ENCODE measurements around the gene SPHKAP. TPM values are rescaled to one million over a fixed set of nuclear protein-coding genes. Genes with fewer than 3 reads are reported as not detected.
"Not testable (repeated sequence)": the region's sequence is repeated elsewhere in the genome, so short reads cannot be mapped to it uniquely, and the experiment has no call there.

Gene SPHKAP
- total RNA-seq, 1 donor from 2014 or later, result not detected

- no peak for DNase-seq
Observed at GRCh38 chr2:228023619-228024018, 157.9 kb downstream of the SPHKAP start.

- DNase-seq, result no peak
Observed at GRCh38 chr2:228018311-228018710, 163.2 kb downstream of the SPHKAP start.

DNA sequence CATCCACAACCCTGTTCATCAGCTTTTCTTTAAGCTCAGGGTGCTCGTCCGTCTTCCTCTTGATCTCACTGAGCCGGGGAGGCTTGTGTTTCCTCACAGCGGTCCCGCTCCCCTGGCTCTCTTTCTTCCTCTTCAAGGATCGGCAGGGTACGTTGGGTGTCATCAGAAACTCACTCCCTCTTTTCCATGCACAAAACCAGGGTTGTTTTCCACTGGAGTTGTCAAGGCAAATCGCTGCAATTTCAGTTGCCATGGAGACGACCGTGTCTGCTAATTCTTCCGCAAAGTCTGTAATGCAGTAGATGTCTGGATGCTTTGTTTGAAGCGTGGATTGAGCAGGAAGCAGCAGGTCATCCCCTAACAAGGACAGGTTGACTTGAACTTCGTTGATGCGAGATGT is 163.7 kb downstream of the SPHKAP start:
- DNase-seq, result no peak

DNA sequence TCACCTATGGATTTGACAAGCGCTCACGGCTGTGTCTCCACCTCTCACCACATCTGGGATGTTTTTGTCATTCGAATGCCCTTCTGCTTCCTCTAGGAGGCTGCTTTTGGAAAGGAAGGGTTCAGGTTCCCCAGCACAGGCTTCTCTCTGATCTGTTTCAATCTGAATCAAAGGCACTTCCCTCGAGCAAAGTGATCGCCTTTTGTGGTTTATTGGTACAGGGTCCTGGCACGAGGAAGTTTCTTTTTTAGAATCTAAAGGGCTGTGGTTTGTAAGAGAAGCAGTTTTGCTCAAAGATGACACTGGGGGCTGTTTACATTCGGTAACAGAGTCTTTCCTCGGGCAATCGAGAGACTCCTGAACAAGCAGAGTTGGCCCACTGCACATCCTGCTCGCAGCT is 165.1 kb downstream of the SPHKAP start:
- DNase-seq, result no peak

DNA sequence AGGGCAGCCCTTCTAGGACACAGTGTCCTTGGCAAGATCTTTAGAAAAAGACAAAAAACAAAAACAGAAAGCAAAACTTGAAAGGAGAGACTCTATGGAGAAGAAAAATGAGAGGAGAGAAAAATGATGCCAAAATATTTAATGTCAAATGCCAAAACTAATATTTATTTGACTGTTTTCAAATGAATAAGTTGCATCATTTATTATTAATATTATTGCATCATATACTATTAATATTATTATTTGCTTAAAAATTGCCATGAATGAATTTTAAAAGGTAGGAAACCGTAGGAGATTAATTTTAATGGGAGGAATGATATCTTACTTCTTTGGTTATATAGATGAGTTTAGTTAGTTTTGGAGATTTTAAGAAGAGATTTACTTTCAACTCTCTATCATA is 165.7 kb downstream of the SPHKAP start:
- no peak for DNase-seq

GRCh38 chr2:227996366-227996765 is 185.1 kb downstream of the SPHKAP start:
- DNase-seq, result no peak

DNA sequence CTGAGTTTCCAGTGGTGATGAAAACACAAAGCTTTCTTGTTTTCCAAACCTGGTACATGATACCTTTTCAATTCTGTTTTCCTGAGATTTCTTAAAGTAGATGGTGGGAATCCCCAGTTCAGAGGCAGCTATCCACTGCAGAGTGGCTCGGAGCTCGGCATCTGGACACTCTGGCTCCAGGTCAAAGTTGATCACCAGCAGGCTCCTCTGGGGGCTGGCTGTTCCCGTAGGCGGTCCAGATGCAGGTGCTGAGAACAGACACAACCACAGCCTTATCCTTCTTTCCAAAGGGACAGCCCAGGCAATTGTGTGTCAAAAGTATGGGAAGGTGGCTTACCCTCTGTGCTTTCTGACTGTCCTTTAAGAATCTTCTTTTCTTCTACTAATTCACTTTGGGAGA is 190.6 kb downstream of the SPHKAP start:
- DNase-seq, result no peak

GRCh38 chr2:227973241-227973640 is 208.2 kb downstream of the SPHKAP start:
- no peak for DNase-seq

DNA sequence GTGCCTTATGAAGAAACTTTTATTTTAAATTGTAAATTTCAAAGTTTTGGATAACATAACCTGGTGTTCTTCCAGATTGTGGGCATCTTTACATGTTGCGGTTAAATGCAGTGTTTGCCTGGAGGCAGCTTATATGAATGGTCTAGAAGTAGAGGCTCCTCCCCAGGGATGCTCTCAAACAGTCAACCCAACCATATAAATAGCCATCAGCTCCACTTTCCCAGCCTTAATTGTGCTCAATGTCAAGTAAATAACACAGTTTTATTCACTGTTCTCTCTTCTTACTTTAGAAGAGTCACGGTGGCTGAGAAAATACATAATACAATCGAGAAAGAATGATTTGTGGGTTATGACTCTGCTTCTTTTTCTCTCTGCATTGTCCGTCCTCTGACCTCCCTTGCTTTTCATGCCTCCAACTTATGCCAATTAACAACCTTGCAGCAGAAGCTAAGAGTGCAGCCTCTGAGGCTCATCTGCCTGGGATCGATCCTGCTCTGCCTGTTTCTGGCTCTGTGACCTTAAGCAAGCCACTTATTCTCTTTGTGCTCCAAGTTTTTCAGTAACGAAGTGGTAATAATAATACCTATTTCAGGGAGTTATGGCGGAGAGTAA is 209.8 kb downstream of the SPHKAP start:
- no peak for DNase-seq

- no peak for DNase-seq
Observed at GRCh38 chr2:227960317-227960716, 221.2 kb downstream of the SPHKAP start.

GRCh38 chr2:227942965-227943364 is 238.5 kb downstream of the SPHKAP start:
- DNase-seq, result no peak

DNA sequence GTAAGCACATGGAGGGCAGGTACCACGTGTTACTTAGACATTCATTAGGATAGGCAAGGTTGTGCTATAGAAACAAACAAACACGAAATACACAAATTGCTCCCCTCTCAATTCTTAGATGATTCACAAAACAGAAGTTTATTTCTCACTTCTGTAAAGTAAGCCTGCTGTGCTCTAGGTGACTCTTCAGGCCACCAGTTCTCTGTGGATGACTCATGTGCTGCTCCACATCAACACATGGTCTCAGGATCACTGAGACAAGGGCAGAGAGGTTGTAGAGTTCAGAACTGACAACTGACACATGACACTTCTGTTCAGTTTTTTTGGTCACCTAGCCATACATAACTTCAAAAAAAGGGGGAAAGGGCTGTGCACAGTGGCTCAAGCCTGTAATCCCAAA is 239.5 kb downstream of the SPHKAP start:
- DNase-seq, result no peak

GRCh38 chr2:227939271-227940027 is 242.0 kb downstream of the SPHKAP start:
- peak; percentile 56 for DNase-seq

- not testable (repeated sequence) for DNase-seq
Observed at GRCh38 chr2:227936249-227936648, 245.2 kb downstream of the SPHKAP start.

DNA sequence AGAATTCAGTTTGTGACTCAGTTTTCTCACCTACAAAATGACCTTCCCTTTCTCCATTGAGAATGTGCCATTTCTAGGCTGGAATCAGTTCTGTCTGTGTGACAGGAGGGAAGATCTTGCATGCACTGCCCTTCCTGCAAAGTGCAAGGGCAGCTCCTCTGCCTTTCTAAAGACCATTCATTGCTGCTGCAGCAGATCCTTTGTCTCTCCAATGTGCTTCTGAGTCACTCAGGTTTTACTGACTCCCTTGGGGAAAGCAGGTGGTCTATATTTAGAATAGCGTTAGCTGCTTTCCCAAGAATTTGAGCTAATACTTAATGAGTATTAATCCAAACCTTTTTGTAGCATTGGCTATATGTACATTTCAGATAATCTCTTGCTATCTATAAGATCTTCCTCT is 247.6 kb downstream of the SPHKAP start:
- DNase-seq, result no peak

DNA sequence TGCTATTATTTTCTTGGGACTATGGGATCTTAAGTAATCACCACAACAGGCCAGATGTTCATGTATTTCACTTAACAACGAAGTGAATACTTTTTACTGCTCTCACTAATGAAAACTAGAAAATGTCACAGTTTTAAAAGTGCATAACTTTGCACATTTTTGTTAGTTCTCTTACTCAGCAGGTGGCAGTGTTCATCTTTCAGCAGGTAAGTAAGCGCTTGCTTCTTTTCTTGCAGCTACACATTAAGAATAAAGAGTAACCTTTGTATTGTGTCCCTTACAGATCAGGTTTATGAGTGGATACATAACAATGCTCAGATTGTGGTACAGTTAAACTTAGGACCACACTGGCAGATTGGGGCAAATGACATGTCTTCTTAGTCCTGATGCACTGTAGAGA is 249.1 kb downstream of the SPHKAP start:
- no peak for DNase-seq

DNA sequence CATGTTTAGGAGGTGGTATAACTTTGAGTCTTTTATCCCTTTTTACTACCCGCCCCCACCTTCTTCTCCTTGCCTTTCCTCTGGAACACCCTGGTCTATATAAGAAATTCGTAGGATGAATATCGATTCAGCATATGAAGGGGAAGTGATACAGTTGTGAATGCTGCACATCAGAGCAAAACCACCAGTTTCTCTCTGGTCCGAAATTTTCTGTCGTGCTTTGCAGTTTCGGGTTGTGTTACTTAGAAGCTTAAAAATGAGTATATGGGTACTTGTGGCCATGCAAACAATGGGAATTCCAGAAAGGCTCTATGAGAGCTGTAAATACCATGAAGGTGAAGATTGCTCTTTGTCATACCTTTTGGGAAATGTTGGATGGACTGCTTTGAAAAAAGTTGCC is 249.5 kb downstream of the SPHKAP start:
- DNase-seq, result no peak

Measured in dermis blood vessel endothelial cell (primary cell).